ENCODE measurements around the gene ACACB.

Gene ACACB

GRCh38 chr12:109223211-109223610 is 106.8 kb downstream of the ACACB start:
- no peaks in the 10 kb centered on the region for H3K27me3 ChIP-seq
- DNase-seq: no peak
- peaks cover 42 to 98% (median 83%) of the 10 kb centered on the region in 3 donors for H3K36me3 ChIP-seq
- H3K4me3 ChIP-seq: no peak overlapping the region
- H3K4me1 ChIP-seq: no peaks in the 10 kb centered on the region
- H3K27ac ChIP-seq: no peak overlapping the region
- H3K9me3 ChIP-seq: no peaks in the 10 kb centered on the region
- intact Hi-C loops (cut with DNase I; ENCODE audit: low total_unique reads): no loop called here
- TF ChIP-seq CTCF (IDR thresholded peaks at IDR 0.05): no peak

- intact Hi-C loops (cut with DNase I; ENCODE audit: low total_unique reads): no loop called here
- H3K4me3 ChIP-seq: no peak overlapping the region
- H3K4me1 ChIP-seq: no peaks in the 10 kb centered on the region
- H3K9me3 ChIP-seq: no peaks in the 10 kb centered on the region
- H3K27ac ChIP-seq: no peak overlapping the region
- DNase-seq: no peak
- H3K36me3 ChIP-seq: peaks cover 42 to 98% (median 83%) of the 10 kb centered on the region in 3 donors
- no peak for TF ChIP-seq CTCF (IDR thresholded peaks at IDR 0.05)
- H3K27me3 ChIP-seq: no peaks in the 10 kb centered on the region
Observed at GRCh38 chr12:109223868-109224267, 107.5 kb downstream of the ACACB start.

GRCh38 chr12:109228664-109229063 is 112.3 kb downstream of the ACACB start:
- Histone ChIP-seq H3K36me3 (peaks cover 65 to 100% (median 86%) of the 10 kb centered on the region in 3 donors), H3K27ac (no peak overlapping the region), H3K27me3 (no peaks in the 10 kb centered on the region), H3K4me1 (no peaks in the 10 kb centered on the region), H3K9me3 (no peaks in the 10 kb centered on the region), H3K4me3 (no peak overlapping the region)
- no peak for DNase-seq
- no peak for TF ChIP-seq CTCF (IDR thresholded peaks at IDR 0.05)
- intact Hi-C loops (cut with DNase I; ENCODE audit: low total_unique reads): no loop called here

- TF ChIP-seq CTCF (IDR thresholded peaks at IDR 0.05): no peak
- intact Hi-C loops (cut with DNase I; ENCODE audit: low total_unique reads): no loop called here
- Histone ChIP-seq H3K4me1 (no peaks in the 10 kb centered on the region), H3K9me3 (no peaks in the 10 kb centered on the region), H3K36me3 (peaks cover 62 to 100% (median 86%) of the 10 kb centered on the region in 3 donors), H3K4me3 (no peak overlapping the region), H3K27ac (no peak overlapping the region), H3K27me3 (no peaks in the 10 kb centered on the region)
- no peak for DNase-seq
Observed at GRCh38 chr12:109230193-109230592, 113.8 kb downstream of the ACACB start.

- H3K4me3 ChIP-seq: no peak overlapping the region
- no peak for TF ChIP-seq CTCF (IDR thresholded peaks at IDR 0.05)
- no peaks in the 10 kb centered on the region for H3K9me3 ChIP-seq
- no peaks in the 10 kb centered on the region for H3K27me3 ChIP-seq
- no peak overlapping the region for H3K27ac ChIP-seq
- DNase-seq: no peak
- peaks cover 74 to 100% (median 90%) of the 10 kb centered on the region in 3 donors for H3K36me3 ChIP-seq
- intact Hi-C loops (cut with DNase I; ENCODE audit: low total_unique reads): no loop called here
- no peaks in the 10 kb centered on the region for H3K4me1 ChIP-seq
Observed at GRCh38 chr12:109232731-109233130, 116.3 kb downstream of the ACACB start.

GRCh38 chr12:109234012-109234411 is 117.6 kb downstream of the ACACB start:
- intact Hi-C loops (cut with DNase I; ENCODE audit: low total_unique reads): no loop called here
- no peak overlapping the region for H3K27ac ChIP-seq
- peaks cover 67 to 94% (median 88%) of the 10 kb centered on the region in 3 donors for H3K36me3 ChIP-seq

More at GRCh38 chr12:109234012-109234411, 117.6 kb downstream of the ACACB start:
- H3K27me3 ChIP-seq: no peaks in the 10 kb centered on the region
- no peak for TF ChIP-seq CTCF (IDR thresholded peaks at IDR 0.05)
- no peaks in the 10 kb centered on the region for H3K9me3 ChIP-seq
- H3K4me3 ChIP-seq: no peak overlapping the region
- H3K4me1 ChIP-seq: no peaks in the 10 kb centered on the region
- no peak for DNase-seq
